ENCODE data around the gene OXTR.

OXTR gene

DNA sequence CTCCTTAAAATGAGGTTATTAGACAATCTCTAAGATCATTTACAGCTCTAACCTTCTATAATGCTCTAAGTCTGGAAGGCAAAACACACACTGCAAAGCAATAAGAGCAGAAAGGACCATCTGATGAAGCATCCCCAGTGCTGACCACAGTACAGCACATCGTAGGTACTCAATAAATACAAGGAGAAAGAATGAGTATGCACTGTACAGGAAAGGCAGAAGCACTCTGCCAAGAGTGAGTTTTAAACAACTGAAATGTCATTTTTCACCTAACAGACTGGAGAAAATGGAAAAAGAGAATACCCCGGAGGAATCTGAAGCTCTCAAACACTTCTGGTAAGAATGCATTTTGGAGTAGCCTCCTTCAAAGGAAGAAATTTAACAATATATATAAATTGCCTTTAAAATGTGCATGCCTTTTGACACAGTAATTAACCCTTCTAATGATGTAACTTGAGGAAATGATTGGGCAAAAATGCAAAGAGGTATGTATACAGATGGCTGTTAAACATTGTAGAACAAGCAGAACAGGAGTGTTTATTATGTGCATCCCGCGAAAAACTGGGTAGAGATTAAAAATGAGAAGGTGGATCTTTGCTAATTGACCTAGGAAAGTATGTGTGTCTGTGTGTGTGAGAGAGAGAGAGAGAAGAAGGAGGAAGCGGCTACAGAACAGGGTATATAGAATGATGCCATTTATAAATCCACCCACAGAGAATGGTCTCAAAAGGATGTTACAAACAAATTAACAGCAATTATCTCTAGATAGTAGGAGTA lies 8.0 kb upstream of the OXTR start:
- Histone ChIP-seq H3K9me3 (ENCODE audit: control insufficient read depth, insufficient read depth, low read depth, low read length) (no peaks in the 10 kb centered on the region), H3K4me3 (ENCODE audit: low read depth, low read length) (no peak overlapping the region), H3K4me1 (ENCODE audit: control insufficient read depth, insufficient read depth, low read length) (no peaks in the 10 kb centered on the region), H3K36me3 (ENCODE audit: control insufficient read depth in 2 of 2, insufficient read depth in 1 of 2, low read length in 2 of 2) (no peaks in the 10 kb centered on the region), H3K27ac (ENCODE audit: extremely low read depth, low read depth, low read length) (no peak overlapping the region)
- TF ChIP-seq, protein P1, sequence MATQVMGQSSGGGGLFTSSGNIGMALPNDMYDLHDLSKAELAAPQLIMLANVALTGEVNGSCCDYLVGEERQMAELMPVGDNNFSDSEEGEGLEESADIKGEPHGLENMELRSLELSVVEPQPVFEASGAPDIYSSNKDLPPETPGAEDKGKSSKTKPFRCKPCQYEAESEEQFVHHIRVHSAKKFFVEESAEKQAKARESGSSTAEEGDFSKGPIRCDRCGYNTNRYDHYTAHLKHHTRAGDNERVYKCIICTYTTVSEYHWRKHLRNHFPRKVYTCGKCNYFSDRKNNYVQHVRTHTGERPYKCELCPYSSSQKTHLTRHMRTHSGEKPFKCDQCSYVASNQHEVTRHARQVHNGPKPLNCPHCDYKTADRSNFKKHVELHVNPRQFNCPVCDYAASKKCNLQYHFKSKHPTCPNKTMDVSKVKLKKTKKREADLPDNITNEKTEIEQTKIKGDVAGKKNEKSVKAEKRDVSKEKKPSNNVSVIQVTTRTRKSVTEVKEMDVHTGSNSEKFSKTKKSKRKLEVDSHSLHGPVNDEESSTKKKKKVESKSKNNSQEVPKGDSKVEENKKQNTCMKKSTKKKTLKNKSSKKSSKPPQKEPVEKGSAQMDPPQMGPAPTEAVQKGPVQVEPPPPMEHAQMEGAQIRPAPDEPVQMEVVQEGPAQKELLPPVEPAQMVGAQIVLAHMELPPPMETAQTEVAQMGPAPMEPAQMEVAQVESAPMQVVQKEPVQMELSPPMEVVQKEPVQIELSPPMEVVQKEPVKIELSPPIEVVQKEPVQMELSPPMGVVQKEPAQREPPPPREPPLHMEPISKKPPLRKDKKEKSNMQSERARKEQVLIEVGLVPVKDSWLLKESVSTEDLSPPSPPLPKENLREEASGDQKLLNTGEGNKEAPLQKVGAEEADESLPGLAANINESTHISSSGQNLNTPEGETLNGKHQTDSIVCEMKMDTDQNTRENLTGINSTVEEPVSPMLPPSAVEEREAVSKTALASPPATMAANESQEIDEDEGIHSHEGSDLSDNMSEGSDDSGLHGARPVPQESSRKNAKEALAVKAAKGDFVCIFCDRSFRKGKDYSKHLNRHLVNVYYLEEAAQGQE (tag by site-specific recombination; IDR thresholded peaks at IDR 0.05), result no peak
- TF ChIP-seq, protein P2, sequence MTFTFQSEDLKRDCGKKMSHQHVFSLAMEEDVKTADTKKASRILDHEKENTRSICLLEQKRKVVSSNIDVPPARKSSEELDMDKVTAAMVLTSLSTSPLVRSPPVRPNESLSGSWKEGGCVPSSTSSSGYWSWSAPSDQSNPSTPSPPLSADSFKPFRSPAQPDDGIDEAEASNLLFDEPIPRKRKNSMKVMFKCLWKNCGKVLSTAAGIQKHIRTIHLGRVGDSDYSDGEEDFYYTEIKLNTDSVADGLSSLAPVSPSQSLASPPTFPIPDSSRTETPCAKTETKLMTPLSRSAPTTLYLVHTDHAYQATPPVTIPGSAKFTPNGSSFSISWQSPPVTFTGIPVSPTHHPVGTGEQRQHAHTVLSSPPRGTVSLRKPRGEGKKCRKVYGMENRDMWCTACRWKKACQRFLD (tag by site-specific recombination; IDR thresholded peaks at IDR 0.05), result no peak
- no peak for TF ChIP-seq BCL11A (tag by site-specific recombination; IDR thresholded peaks at IDR 0.05; ENCODE audit: low read depth)
- TF ChIP-seq EGR2 (tag by site-specific recombination; IDR thresholded peaks at IDR 0.05; ENCODE audit: low read depth), result no peak
- no peak for TF ChIP-seq GLIS1 (tag by site-specific recombination; IDR thresholded peaks at IDR 0.05)
- no peak for TF ChIP-seq ZNF223 (tag by site-specific recombination; IDR thresholded peaks at IDR 0.05)
- TF ChIP-seq ZNF121 (tag by site-specific recombination; IDR thresholded peaks at IDR 0.05), result no peak
- TF ChIP-seq, protein P3, sequence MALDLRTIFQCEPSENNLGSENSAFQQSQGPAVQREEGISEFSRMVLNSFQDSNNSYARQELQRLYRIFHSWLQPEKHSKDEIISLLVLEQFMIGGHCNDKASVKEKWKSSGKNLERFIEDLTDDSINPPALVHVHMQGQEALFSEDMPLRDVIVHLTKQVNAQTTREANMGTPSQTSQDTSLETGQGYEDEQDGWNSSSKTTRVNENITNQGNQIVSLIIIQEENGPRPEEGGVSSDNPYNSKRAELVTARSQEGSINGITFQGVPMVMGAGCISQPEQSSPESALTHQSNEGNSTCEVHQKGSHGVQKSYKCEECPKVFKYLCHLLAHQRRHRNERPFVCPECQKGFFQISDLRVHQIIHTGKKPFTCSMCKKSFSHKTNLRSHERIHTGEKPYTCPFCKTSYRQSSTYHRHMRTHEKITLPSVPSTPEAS (tag by site-specific recombination; IDR thresholded peaks at IDR 0.05), result no peak
- no peak for TF ChIP-seq ZNF221 (tag by site-specific recombination; IDR thresholded peaks at IDR 0.05; ENCODE audit: borderline replicate concordance)
- TF ChIP-seq, protein P4, sequence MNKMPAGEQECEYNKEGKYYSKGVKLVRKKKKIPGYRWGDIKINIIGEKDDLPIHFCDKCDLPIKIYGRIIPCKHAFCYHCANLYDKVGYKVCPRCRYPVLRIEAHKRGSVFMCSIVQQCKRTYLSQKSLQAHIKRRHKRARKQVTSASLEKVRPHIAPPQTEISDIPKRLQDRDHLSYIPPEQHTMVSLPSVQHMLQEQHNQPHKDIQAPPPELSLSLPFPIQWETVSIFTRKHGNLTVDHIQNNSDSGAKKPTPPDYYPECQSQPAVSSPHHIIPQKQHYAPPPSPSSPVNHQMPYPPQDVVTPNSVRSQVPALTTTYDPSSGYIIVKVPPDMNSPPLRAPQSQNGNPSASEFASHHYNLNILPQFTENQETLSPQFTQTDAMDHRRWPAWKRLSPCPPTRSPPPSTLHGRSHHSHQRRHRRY (tag by site-specific recombination; IDR thresholded peaks at IDR 0.05), result no peak
- TF ChIP-seq TRIM28 (IDR thresholded peaks at IDR 0.05; ENCODE audit: borderline replicate concordance, low read length), result no peak
- TF ChIP-seq, protein P5, sequence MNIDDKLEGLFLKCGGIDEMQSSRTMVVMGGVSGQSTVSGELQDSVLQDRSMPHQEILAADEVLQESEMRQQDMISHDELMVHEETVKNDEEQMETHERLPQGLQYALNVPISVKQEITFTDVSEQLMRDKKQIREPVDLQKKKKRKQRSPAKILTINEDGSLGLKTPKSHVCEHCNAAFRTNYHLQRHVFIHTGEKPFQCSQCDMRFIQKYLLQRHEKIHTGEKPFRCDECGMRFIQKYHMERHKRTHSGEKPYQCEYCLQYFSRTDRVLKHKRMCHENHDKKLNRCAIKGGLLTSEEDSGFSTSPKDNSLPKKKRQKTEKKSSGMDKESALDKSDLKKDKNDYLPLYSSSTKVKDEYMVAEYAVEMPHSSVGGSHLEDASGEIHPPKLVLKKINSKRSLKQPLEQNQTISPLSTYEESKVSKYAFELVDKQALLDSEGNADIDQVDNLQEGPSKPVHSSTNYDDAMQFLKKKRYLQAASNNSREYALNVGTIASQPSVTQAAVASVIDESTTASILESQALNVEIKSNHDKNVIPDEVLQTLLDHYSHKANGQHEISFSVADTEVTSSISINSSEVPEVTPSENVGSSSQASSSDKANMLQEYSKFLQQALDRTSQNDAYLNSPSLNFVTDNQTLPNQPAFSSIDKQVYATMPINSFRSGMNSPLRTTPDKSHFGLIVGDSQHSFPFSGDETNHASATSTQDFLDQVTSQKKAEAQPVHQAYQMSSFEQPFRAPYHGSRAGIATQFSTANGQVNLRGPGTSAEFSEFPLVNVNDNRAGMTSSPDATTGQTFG (tag by site-specific recombination; IDR thresholded peaks at IDR 0.05; ENCODE audit: borderline replicate concordance), result no peak
- TF ChIP-seq ZNF785 (tag by site-specific recombination; IDR thresholded peaks at IDR 0.05), result no peak
- TF ChIP-seq ZIC2 (tag by site-specific recombination; IDR thresholded peaks at IDR 0.05), result no peak
- no peak for TF ChIP-seq ZNF561 (tag by site-specific recombination; IDR thresholded peaks at IDR 0.05; ENCODE audit: borderline replicate concordance)
- TF ChIP-seq SP7 (tag by site-specific recombination; IDR thresholded peaks at IDR 0.05), result no peak
- TF ChIP-seq, protein P6, sequence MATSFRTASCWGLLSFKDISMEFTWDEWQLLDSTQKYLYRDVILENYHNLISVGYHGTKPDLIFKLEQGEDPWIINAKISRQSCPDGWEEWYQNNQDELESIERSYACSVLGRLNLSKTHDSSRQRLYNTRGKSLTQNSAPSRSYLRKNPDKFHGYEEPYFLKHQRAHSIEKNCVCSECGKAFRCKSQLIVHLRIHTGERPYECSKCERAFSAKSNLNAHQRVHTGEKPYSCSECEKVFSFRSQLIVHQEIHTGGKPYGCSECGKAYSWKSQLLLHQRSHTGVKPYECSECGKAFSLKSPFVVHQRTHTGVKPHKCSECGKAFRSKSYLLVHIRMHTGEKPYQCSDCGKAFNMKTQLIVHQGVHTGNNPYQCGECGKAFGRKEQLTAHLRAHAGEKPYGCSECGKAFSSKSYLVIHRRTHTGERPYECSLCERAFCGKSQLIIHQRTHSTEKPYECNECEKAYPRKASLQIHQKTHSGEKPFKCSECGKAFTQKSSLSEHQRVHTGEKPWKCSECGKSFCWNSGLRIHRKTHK (tag by site-specific recombination; IDR thresholded peaks at IDR 0.05), result no peak
- TF ChIP-seq ZNF560 (tag by site-specific recombination; IDR thresholded peaks at IDR 0.05; ENCODE audit: borderline replicate concordance), result no peak
- no peak for TF ChIP-seq SP3 (tag by site-specific recombination; IDR thresholded peaks at IDR 0.05)
- CTCF ChIA-PET, result interaction anchor here (0.6 to 3.9 kb wide), 2 partner anchors 8 to 12 kb away, joined by 5 to 27 read pairs; partner anchors contain the start of gene OXTR
- POLR2A ChIA-PET, result no interaction called here
